G401.6 (cell line): ENCODE results near the gene USP53.
"Not testable (repeated sequence)": the region's sequence is repeated elsewhere in the genome, so short reads cannot be mapped to it uniquely, and the experiment has no call there.

Source experiments
- FAIRE-seq: peaks from 2 replicates; lab custom pipeline; 2012; peaks lifted over from hg19 to GRCh38; lab: Jason Lieb, UNC

USP53 gene

GRCh38 chr4:119321921-119322687 is 109.6 kb downstream of the USP53 start, which contains the start of gene FABP2:
TSS of gene FABP2 (minus strand) at chr4:119322138. CDS start at chr4:119322102, 36 bp downstream.
- no peak for FAIRE-seq

- no peak for FAIRE-seq
Observed at GRCh38 chr4:119328695-119329094, 116.2 kb downstream of the USP53 start.

- no peak for FAIRE-seq
Observed at GRCh38 chr4:119329835-119330620, 117.5 kb downstream of the USP53 start.

- not testable (repeated sequence) for FAIRE-seq
Observed at GRCh38 chr4:119336332-119336979, 123.9 kb downstream of the USP53 start.

- no peak for FAIRE-seq
Observed at GRCh38 chr4:119337010-119337409, 124.5 kb downstream of the USP53 start.

- FAIRE-seq: not testable (repeated sequence)
Observed at GRCh38 chr4:119339895-119340294, 127.4 kb downstream of the USP53 start.

GRCh38 chr4:119343293-119343692 is 130.8 kb downstream of the USP53 start:
- FAIRE-seq: not testable (repeated sequence)
